ENCODE results near the gene FAM204A.

DNA sequence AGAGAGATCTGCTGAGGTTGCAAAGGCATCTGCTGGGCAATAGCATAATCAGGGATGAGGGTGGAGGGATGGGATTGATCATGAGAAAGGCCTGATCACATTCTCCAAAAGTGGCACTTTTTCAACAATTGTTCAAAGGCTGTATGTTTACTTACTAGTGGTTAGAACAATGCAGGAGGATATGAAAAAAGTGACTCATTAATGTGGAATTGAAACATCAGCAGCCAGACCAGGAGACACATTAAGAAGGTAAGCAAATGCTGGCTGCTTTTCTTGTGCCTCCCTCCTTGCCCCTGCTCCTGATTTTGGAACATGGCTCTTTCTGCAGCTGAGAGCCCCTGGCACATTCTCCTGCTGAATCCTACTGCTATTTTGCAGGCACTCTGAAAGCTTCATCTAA lies 63.5 kb downstream of the FAM204A start:
- TF ChIP-seq, protein P1, sequence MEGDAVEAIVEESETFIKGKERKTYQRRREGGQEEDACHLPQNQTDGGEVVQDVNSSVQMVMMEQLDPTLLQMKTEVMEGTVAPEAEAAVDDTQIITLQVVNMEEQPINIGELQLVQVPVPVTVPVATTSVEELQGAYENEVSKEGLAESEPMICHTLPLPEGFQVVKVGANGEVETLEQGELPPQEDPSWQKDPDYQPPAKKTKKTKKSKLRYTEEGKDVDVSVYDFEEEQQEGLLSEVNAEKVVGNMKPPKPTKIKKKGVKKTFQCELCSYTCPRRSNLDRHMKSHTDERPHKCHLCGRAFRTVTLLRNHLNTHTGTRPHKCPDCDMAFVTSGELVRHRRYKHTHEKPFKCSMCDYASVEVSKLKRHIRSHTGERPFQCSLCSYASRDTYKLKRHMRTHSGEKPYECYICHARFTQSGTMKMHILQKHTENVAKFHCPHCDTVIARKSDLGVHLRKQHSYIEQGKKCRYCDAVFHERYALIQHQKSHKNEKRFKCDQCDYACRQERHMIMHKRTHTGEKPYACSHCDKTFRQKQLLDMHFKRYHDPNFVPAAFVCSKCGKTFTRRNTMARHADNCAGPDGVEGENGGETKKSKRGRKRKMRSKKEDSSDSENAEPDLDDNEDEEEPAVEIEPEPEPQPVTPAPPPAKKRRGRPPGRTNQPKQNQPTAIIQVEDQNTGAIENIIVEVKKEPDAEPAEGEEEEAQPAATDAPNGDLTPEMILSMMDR (IDR thresholded peaks at IDR 0.05; ENCODE audit: poor library complexity), result no peak
- no peak for TF ChIP-seq EZH2 (IDR thresholded peaks at IDR 0.05; ENCODE audit: borderline replicate concordance)

Data from hepatocyte (in vitro differentiated cells).